GM21619 (cell line): ENCODE results near the gene REPS1.
"Not testable (repeated sequence)": the region's sequence is repeated elsewhere in the genome, so short reads cannot be mapped to it uniquely, and the experiment has no call there.

Experiments used
- ATAC-seq: cut with Tn5 transposase; IDR thresholded peaks from one replicate; pipeline ENCODE4 v1.9.1; 2021; ENCODE audit not compliant: unreplicated experiment

REPS1 gene, protein sequence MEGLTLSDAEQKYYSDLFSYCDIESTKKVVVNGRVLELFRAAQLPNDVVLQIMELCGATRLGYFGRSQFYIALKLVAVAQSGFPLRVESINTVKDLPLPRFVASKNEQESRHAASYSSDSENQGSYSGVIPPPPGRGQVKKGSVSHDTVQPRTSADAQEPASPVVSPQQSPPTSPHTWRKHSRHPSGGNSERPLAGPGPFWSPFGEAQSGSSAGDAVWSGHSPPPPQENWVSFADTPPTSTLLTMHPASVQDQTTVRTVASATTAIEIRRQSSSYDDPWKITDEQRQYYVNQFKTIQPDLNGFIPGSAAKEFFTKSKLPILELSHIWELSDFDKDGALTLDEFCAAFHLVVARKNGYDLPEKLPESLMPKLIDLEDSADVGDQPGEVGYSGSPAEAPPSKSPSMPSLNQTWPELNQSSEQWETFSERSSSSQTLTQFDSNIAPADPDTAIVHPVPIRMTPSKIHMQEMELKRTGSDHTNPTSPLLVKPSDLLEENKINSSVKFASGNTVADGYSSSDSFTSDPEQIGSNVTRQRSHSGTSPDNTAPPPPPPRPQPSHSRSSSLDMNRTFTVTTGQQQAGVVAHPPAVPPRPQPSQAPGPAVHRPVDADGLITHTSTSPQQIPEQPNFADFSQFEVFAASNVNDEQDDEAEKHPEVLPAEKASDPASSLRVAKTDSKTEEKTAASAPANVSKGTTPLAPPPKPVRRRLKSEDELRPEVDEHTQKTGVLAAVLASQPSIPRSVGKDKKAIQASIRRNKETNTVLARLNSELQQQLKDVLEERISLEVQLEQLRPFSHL

DNA sequence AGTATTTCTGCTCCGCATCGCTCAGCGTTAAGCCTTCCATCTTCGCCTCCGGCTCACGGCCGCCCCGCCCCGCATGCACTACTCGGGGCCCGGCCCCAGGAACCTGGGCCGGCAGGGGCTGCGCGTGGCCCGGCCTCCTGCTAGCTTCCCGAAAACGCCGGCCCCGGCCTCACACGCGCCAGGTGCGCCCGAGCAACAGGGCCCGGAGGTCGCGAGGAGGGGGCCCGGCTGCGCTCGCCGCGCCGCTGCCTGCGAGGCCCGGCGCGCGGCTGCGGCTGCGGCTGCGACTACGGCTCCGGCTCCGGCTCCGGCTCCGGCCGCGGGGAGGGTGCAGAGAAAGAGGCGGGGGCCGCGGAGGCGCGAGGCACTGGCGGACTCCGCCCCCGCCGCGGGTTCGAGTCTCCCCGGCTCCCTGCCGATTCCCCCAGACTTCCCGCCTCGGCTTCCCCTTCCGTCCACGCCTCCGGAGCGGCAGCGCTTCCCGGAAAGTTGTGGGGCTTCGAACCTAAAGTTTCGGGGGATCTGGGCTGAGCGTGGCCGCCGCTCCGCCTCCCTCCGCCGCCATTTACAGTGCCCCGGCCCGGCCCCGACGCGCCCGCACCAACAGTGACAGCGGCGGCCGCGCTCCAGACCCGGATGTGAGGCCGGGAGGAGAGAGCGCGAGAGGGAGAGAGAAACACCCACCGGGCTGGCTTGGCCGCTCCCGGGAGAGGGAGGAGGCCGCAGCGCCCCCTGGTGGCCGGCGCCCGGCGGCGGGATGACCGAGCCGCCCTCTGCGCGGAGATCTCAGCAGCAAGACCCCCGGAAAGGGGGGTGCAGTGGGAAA, at the start of gene REPS1:
REPS1 (minus strand) TSS at position 611 of the 826 bp plus-strand sequence; CDS start at position 40, 571 bp downstream.
- ATAC-seq, result peak; percentile 87

DNA sequence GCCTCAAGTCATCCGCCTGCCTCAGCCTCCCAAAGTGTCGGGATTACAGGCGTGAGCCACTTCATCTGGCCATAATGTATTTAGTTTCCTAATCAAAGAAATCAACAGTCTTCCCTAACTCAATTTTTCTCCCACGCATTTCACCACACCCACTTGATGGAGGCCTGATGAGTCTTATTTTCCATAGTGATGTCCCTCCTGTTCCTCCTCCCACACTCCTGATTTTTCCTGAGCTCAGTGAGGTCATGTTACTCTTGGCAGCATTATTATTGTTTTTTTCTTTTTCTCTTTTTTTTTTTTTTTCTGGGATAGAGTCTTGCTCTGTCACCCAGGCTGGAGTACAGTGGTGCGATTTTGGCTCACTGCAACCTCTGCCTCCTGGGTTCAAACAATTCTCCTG, 49.4 kb upstream of the REPS1 start:
- no peak for ATAC-seq

DNA sequence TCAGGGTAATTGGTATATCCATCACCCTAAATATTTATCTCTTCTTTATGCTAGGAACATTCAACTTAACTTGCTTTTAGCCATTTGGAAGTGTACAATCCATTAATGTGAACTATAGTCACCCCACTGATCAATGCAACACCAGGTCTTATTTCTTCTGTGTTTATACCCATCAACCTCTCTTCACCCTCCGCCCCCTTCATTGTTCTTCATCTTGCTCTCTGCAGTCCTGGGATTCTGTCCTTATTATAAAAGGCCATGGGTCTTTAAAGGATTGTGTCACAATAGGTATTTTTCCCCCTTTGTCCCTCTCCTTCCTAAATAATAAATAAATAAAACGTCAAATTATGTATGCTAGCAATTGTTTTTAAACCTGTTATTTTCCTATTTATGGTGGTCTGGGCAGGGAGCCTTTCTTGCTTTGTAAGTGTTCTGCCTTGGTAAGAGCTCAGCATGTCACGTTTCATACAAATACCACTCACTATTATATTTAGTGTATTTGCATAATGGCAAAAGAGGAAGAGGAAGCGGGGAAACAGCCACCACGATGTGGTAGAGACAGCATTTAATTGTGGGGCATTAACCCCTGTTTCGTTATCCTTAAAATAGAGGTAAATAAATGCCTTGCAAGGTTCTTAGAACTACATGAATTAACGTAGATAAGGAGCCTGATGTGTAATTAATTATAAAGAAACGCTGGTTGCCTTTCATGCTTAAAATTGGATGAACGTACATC, 42.3 kb upstream of the REPS1 start:
- ATAC-seq, result peak; percentile 46

DNA sequence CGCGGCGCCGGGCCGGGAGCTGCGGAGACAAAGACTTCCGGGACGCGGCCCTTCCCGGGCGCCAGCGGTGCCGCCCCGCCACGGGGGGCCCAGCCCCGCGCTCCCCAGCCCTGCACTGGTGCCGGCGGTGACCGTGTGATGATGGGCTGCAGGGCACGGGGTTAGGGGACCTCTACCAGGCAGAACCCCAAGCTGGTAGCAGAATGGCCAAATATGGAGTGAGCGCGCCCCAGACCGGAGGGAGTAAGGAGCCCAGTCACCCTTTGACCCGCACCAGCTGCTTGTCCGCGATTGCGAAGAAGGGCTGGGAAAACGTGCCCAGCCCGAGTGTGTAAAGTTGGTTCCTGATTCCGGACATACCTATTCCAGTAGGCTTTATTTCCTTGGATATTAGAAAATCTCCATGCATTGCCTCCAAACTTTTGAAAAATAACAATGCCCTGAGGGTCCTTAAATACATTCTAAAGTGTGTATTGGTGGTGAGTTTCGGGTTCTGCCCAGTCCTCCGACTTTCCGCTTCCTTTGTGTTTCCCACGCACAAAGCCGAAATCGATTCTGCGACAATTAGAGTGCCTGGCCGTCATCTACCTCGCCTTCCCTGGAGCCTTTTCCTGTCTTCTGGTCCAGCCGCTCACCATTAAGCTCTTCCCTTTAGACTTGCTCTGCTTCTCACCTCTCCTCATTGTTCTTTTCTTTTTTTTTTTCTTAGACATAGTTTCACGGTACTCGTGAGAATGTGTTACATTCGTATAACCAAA, 41.6 kb upstream of the REPS1 start:
- peak; percentile 26 for ATAC-seq

DNA sequence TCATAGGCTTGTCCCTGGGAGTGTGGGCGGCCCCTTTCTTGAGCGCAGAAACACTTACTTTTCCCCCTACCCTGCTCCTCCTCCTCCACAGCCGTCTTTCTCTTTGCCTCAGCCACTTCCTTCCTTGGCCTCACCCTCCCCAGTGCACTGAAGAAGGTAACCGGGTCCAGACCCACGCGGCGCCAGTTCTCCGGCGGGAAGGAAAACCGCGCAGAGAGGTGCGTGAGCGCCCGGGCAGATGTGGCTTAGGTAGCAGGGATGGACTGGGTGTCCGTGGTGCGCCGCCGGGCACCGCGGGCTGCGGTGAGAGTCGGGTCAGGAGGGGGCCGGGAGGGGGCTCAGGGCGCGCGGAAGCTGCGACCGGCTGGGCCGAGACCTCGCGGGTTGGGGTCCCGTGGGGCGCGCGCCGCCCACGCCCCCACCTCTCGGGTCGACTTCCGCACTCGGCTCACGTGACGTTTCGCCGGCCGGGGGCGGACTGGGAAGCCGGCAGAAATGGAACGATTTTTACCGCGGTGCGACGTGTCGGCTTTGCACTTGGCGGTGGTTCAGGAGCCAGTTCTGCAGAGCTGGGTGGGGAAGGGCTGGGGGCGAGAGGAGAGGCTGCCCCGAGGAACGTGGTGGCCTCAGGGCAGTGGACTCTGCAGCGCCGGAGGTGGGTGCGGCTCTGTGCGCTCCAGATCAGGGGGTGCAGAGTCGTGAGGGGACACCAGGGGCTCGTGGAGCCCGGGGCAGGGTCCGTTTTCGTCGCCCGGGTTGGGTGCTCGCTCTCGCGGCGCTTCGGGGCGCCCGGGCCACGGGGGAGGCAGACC, 40.8 kb upstream of the REPS1 start, which contains the start of gene ABRACL:
ABRACL (plus strand) TSS at position 88 of the 812 bp plus-strand sequence. CDS start 5,416 bp downstream, outside the sequence.
- peak; percentile 54 for ATAC-seq

DNA sequence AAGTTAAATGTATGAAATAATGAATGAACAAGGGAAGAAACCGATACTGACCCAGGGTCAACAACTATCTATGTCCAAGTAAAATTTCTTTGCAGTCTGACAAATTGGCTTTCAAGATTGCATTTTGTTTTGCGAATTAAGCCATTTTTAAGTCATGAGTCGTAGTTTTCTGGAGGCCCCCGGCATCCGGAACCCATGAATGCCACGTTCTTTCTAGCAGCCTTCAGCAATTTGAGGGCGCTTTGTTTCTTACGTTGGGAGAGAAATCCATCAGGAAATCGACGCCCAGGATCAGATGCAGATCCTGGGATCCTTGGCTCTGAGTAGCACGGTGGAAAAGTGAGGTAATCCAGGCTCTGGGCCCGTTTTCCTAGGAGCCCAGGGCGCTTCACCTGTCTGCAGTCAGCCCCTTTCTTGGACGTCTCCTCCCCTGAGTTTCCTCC, 40.2 kb upstream of the REPS1 start:
- no peak for ATAC-seq

DNA sequence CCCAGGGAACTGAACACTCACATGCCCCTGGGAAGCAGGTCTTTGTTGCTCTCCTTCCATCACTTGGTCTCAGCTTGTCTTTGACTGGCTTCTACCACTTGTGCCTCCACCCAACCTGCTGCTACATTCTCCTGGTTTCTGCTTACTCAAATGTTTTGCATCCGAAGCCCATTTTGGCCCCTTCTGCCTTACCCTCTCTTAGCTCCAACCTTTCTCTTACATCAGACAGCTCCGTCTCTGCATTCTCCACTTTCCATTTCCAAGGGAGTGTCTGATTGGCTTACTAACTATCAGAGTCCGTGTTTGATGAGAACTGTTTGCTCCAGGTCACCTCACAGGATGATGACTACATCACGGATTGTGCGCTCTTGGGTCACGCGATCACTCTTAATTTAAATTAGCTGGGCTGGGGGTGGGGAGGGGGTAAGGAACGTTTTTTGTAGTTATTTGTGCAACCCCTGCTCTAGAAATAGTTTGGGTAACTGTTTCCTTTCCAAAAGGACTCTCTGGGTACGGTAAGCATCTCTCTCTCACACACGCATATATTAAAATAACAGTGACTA, 39.6 kb upstream of the REPS1 start:
- no peak for ATAC-seq

DNA sequence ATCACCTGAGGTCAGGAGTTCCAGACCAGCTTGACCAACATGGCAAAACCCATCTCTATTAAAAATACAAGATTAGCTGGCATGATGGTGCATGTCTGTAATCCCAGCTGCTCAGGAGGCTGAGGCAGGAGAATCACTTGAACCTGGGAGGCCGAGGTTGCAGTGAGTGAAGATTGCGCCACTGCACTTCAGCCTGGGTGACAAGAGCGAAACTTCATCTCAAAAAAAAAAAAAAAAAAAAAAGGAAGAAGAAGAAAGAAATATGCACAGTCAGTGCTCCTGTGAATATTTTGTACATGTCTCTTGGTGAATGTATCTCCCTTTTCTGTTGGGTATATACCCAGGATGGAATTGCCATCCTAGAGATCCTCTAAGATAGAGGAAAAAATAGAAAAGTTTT, 37.4 kb upstream of the REPS1 start:
- ATAC-seq, result not testable (repeated sequence)

DNA sequence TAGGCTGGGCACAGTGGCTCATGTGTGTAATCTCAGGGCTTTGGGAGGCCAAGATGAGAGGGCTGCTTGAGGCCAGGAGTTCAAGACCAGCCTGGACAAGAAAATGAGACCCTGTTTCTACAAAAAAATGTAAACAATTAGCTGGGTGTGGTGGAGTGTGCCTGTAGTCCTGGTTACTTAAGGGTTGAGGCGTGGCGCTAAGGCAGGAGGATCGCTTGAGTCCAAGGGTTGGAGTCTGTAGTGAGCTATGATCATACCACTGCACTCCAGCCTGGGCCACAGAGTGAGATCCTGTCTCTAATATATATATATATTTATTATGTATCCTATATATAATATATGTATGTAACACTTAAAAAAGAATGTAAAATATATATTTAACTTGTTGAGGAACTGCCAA, 32.6 kb upstream of the REPS1 start:
- ATAC-seq, result no peak

DNA sequence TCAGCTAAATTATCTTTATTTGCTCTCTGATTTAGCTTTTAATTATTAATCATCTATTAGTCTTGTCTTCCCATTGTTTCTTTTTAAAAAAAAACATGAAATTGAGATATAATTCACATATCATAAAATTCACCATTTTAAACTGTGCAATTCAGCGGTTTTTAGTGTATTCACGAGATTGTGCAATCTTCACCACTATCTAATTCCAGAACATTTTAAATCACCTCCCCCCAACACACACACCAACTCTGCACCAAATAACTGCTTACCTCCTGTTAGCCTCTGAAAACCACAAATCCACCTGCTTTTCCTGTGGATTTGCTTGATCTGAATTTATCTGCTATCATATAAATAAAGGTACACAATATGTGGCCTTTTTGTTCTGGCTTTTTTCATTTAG, 31.7 kb upstream of the REPS1 start:
- ATAC-seq, result no peak

DNA sequence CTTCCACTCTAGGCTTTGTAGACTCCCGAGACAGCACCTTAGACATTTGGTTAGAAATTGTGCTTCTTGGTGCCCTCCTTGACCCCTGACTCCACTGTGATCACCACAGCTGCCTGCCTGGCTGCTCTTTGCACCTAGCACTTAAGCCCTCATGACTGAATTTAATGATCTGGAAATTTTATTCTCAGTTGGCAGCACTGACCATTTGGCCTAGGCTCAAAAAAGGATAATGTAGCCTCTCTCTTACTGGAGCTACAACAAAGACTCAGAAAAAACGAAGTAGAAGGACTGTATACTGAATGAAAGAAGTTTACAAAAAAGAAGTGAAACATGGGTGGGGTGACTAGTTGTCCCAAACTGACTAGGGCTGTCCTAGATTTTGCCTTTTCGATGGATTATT, 29.2 kb upstream of the REPS1 start:
- no peak for ATAC-seq

DNA sequence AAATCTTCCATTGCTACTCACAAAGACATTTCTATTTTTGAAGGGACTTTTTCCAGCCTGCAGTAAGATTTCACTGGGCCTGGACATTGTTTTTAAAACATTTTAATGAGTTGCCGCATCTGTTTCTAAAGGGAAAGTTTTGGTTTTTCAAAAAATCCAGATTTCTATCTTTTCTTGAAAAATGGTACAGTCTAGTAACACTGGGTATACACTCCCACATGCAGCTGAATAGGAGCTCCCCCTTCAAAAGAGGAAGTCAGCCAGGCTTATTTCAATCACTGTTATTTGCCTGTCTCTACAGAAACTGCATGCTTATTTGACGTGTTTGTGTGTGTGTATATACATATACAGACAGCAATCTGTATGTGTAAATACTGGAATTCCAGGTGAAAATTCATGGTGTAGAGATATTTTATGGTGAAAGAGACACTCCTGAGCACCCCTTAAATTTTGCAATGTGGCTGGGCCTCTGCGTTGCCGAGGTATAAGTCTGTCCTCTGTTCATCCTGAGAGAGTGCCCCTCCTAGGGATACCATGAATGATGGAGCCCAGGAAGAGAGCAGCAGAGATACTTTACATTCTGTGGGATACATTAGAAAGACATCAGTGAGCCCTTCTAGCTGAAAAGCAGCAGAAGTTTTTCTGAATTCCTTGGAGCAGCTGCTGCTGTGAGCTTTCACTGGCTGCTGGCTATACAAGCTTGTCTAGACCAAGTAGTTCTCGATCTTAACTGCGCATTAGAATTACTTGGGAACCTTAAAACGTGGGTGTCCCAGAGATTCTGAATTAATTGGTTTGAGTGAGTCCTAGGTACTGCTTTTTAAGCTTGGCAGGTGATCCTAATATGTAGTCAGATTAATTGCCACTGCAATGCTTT, 28.5 kb upstream of the REPS1 start:
- ATAC-seq, result peak; percentile 92

DNA sequence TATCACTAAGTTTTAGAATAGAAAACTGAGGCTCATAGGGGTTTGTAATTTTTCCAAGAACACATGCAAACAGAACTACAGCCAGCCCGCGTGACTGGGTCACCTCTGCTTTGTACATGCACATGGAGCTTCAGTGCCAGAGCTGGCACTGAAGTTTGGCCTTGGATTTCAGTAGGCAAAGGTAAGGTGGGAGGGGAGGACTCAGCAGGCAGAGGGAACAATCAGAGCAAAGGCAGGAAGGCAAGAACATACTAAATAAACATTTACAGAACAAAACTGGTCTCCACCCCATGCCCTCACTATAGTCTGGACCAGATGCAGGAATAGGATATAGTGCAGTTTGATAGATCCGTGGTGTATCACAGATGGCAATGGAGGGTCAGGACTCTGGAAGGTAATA, 26.9 kb upstream of the REPS1 start:
- no peak for ATAC-seq

DNA sequence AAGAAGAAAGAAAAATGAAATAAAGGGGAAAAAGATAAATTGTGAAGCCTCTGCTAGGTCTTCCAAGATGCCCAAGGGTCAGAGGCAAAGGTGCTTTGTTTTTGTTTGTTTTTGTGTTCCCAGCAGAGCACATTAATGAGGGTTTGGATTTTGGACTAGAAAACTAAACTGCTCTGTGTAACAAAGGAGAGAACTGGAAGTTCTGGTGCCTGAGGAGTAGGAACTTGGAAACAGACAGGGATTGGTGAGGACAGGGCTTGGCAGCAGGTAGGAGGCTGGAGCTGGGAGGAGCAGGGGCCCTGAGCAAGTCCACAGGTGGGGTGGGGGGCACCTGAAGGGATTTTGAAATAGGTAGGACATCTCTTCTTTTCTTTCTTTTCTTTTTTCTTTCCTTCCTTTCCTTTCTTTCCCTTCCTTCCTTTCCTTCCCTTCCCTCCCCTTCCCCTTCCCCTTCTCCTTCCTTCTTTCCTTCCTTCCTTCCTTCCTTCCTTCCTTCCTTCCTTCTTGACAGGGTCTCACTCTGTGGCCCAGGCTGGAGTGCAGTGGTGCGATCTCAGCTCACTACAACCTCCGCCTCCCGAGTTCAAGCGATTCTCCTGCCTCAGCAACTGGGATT, 25.2 kb upstream of the REPS1 start:
- ATAC-seq, result no peak

DNA sequence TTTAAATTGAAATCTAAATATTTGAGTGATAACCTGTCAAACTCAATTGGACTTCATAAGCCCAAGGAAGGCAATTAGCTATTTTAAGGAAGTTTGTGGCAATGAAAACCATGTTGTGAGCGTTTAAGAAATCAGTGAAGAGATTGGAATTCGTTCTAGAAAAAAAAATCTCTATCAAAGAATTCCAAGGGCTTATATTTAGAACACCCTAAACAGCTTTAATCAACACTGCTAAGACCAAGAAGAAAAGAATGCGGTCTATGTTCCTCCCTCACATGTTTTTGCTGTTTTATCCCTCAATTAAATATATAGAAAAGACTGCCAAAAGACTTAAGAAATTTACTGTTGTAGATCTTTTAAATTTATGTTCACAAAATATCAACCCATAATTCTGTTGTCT, 23.9 kb upstream of the REPS1 start:
- no peak for ATAC-seq

DNA sequence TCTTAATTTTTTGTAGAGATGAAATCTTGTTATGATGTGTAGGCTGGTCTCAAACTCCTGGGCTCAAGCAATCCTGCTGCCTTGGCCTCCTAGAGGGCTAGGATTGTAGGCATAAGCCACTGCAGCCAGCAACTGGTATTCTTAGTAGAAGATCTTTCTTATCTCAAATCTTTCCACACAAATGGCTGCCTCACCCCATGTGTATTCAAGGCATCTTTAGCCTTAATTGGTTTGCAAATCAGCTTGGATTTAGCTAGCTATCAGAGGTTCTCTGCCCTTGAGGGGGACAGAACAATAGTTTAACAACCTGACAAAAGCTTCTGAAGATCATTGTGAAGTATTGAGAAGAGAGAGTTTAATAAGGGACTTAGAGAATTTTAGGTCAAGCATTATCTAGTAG, 22.6 kb upstream of the REPS1 start:
- no peak for ATAC-seq

DNA sequence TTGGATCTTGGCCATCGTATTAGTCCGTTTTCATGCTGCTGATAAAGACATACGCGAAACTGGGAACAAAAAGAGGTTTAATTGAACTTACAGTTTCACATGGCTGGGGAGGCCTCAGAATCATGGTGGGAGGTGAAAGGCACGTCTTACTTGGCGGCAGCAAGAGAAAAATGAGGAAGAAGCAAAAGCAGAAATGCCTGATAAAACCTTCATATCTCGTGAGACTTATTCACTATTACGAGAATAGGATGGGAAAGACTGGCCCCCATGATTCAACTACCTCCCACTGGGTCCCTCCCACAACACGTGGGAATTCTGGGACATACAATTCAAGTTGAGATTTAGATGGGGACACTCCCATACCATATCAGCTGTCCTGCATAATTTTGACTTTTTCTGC, 20.1 kb upstream of the REPS1 start:
- ATAC-seq, result no peak
